NCI-H774 (cell line): ENCODE measurements around the gene DBH.
"Not testable (repeated sequence)": the region's sequence is repeated elsewhere in the genome, so short reads cannot be mapped to it uniquely, and the experiment has no call there.

Experiments used
- DNase-seq: peaks from one replicate; lab custom pipeline; 2025; lab: John Stamatoyannopoulos, UW

The DBH gene

DNA sequence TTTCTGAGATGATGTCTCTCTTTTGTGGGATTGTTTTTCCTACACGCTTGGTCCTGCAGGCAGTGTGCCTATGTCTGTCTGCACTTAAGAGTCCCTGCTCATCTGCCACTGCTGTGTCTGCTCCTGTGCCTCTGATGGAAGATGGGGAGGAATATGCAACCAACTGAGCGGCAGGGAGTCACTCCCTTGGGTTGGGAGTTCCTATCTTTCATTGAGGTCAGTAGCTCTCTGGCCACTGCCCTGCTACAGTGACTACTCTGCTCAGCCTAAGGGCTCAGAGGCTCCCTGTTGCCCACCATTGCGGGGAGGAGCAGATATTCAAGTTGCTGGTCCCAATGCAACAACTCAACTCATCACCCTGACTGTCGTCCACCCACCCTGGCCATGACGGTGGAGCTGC is 13.6 kb upstream of the DBH start:
- no peak for DNase-seq

DNA sequence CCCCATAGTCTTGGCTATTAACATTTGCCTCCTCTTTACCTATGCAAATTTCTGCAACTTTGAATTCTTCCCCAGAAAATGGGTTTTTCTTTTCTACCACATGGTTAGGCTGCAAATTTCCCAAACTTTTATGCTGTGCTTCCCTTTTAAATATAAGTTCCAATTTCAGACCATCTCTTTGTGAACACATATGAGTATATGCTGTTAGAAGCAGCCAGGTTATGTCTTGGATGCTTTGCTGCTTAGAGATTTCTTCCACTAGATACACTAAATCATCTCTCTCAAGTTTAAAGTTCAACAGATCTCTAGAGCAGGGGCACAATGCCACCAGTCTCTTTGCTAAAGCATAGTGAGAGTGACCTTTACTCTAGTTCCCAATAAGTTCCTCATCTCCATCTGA is 10.2 kb upstream of the DBH start:
- not testable (repeated sequence) for DNase-seq

DNA sequence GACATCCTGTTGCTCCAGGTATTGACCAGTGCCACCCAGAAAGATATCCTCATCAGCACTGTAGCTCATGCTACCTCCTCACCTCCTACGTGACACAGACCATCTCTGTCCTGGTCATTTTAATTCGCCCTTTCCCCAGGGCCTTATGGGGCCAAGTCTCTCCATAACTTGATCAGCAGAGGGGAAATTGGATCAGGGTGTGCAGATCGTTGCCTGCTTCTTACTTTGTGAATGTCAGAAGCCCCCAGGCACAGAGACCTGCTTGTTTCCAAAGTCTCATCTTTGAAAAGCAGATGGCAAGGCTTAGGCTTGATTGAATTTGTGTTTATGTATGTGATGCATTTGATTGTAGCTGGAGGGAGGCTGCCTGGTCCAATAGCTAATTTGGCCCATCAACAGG is 8.8 kb upstream of the DBH start:
- DNase-seq: no peak

DNA sequence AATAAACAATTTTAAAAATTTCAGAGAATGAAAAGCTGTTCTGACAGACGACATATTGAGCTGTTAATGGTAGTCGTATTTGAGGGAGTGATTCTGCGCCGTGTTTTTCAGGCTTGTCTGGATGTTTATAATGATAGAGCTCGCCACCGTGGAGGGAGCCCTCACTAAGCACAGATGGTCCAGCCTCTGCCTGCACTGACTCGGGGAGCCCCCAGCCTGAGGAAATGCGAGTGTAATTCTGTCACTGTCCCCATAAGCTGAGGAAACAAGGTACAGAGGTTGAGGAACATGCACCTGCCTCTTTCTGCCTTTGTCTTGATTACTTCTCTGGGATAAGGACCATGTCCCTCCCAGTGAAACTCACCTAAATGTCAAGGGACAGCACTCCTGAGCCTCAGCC is 7.4 kb upstream of the DBH start:
- DNase-seq: no peak

DNA sequence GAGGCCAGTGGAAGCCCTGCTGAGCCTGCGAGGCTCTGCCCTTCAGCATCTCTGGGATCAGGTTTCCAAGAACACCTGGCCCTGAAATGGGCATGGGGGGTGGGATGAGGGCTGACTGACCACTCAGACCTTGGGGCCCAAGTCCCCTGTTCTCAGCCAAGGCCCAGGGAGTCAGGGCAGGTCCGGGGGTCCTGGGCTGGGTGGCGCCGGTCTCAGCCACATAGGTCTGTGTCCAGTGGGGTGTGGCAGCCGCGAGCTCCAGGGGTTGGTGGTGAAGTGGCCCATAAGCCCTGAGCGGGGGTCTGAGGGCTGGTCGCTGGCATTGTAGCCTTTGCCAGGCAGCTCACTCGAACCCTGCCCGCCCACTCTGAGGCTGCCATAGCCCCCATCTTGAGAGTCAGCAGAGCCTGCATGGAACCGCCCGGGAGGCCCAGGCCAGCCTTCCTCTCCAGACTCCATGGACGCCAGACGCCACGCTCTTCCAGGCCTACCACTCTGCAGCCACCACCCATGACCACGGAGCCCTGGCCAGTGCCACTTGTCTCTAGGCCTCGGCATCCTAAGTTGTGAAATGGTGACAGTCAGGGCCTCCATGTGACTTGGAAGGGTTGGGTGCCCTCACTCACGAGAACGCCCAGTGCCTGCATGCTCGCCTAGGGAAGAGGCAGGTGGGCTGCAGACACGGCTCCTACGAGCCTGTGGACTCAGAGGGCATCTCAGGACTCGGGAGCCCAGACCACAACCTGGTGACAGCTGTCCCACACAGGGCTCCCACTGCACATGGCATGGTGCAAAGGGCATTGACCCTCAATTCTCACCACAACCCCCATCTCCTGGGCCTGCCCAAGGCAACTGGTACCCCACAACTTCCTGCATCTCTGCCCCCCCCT is 6.7 kb upstream of the DBH start:
- DNase-seq: no peak

DNA sequence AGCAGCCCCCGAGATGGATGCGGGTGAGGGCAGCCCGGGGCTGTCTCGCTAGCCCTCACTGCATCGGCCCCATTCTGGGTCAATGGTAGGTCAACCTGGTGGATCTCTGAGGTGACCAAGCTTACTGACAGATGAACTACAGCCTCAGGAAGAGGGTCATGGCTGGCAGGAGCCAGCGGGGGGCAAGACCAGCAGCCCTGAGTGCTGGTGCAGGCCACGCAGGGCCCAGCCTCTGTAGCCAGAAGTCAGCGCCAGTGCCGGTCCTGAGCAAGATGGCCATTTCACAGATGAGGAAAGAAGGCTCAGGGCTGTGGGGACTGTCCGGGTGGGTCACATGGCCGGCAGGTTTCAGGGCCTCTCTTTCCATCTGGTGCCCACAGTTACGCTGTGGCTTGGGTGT is 5.1 kb upstream of the DBH start:
- DNase-seq: no peak

DNA sequence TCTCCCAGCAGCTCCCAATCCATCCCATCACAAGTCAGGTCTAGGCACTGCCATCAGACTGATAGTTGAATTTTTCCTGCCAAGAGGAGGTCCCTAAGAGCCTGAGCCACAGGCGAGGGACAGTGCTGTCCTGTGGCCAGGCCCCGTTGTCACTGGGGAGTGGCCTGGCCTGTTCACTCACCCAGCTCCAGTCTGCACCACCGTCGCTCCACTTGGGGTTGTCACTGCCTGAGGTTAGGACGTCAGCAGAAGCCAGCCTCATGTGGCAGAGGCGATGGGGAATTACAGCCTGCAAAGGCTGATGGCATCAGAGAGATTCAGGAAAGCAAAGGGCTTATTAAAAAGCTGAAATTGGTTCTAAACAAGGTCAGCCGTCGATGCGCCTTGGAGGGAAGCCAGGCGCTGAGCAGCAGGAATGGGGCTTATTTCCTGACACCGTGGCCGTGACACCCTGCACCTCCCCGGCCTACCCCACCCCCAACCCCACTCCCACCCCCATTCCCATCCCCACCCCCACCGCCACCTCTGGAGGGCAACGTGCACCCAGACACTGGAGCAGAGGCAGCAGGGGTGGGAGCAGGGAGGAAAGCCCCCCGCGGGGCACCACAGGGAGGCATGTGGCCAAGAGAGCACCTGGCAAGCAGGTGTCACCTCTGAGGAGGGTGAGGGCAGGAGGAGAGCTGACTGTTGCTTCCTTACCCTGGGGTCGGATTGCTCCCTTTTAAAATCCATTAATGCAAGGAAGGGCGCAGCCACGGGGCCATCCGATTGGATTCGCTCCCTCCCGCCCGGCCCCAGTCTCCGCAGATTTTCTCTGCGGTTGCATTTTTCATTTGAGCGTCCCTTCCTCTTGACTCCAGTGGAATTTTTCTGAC is 3.1 kb upstream of the DBH start:
- DNase-seq: no peak

DNA sequence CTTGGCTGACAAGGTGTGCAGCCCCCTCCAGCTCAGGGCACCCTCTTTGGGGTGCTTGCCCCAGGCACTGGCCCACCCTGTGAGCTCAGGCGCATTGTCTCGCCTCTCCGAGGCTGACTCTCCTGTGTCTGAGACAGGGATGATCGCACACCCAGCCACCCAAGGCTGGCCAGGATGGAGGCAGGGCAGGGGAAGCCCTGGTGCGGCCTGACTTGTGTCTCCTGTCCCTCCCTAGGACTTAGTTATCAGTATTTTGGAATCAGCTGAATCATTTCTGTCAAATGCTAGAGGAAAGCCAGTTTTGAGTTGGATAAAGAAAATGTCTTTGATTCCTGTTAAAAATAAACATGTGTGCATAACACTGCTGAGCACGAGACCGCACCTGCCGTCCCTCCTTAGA is 2.5 kb upstream of the DBH start:
- no peak for DNase-seq

DNA sequence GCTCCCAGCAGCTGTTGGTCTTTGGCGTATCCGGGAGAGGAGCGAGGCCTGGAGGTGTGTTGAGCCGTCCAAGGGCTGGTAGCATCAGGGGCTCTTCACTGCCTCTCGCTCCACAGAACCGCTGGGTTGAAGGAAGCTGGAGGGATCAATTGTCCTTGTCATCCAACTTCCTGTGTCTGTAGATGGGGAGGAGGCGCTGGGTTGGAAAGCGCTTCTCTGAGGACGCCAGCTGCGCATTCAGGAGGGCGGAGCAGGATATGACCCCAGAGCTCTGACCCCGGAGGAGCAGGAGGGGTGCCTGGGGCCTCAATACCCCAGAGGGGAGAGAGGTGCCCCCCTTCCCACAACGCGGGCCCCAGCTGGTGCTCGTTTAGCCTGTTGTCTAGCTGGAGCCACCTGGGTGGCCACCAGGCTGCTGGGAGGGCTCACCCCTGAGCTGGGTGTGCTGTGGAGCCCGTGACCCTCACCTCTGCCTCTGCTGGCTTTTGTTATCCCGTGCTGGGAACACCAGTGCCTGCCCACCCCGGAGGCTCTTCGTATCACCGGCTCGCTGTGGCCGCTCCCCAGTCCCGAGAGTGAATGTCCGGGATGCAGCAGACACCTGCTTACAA is 2.0 kb upstream of the DBH start:
- peak; percentile 66 for DNase-seq

DNA sequence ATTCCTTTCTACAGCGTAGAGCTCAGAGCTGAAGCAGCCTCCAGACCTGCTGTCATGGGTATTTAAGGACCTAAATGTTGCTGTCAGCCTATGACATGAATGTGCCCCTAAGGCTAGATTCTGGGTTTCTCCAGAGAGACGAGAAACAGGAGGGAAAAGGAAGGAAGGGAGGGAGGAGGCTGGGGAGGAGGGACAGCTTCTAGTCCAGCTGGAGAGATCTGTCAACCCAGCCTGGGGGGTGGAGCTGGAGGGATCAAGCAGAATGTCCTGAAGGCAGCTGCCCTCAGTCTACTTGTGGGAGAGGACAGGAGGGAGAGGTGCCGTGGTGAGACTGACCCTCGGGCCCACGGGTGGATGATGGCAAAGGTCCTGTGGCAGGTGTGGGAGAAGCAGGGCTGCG is 1.1 kb upstream of the DBH start:
- DNase-seq: no peak

DNA sequence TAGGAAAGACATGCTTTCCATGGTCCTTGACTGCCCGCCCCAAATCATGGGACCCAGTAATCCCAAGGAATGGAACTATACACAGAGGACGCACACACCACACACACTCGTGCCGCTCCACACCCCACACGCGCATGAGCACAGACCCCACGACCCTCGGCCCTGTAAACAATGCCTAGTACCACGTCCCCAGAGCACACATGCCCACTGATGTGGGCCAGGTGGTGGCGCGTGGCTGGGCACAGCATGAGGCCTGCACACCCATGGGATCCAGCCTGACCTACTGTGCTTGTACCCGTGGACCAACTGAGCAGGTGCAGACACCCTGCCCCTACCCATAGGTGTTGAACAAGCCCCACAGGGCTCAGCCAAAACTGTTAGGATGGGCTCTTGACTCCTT is 739 bp downstream of the DBH start:
- no peak for DNase-seq

DNA sequence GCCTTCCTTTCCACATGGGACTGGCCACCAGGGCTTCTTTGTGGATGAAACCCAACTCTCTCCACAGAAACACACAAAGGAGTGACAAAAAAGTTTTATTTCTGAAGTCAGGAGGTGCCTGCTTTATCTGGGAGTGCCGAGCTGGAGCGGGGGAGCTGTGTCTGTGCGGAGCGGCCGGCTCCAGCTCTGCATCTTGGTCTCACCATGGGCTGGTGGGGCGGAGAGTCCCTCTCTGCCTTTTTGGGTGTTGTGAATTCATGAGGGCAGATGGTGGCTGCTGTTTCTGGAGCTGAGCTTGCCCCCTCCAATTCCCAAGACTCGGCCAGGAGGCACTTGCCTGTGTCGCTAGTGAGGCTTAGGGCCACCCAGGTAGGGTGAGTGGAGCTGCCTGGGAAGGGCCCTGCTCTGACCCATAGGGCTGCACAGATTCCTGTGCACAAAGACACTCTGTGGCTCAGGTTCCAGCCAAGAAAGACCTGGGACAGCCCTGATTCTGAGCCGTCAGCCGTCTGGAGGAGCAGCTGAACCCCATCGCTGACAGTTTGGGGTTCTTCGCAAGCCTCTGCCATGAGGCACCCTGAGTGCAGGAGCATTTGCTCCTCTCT is 1.4 kb downstream of the DBH start:
- no peak for DNase-seq

DNA sequence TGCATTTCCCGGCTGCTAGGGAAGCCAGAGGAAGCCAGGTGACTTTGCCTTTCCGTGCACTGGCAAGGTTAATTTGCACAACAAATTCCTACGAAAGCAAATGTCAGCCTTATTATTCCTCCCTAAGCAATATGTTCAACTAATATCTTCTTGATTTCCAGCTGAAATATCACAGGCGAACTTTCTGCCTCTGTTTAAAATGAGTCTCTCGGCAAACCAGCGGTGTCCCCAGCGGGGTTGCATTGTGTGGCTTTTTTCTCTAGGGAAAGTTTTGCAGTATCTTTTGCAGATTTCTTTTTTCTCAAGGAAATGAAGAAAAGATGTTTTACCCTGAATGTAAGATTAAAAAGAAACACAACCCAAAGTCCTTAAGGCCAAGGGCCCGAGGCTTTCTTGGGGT is 1.9 kb downstream of the DBH start:
- DNase-seq: no peak

DNA sequence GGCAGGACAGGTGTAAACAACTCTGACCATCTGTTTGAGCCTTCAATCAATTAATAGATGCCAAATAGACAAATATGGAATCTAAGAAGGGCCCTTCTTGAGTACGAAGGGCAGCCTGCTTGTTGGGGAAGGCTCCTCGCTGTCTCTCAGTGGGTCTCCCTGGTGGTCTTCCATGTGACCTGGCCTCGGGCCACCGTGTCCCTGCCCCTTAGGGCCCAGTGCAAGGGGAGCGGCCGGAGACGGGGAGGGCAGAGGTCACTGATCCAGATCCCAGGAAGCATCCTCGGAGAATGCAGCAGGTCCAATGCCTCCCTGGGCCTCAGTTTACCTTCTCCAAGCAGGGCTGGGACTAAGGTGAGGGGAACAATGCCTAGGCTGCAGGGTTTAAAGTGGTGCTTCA is 2.5 kb downstream of the DBH start:
- no peak for DNase-seq

DNA sequence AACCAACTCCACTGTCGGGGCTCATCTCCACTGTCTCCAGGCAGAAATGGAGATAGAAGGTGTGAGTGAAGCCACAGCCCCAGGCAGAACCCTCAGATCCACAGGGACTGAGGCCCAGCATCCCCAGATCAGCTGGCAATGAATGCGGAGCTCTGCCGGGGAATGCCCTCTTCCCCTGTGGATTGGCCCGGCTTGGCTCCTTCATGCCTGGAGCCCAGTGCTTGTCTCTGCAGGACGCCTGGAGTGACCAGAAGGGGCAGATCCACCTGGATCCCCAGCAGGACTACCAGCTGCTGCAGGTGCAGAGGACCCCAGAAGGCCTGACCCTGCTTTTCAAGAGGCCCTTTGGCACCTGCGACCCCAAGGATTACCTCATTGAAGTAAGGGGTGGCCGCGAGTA is 3.5 kb downstream of the DBH start:
- no peak for DNase-seq

DNA sequence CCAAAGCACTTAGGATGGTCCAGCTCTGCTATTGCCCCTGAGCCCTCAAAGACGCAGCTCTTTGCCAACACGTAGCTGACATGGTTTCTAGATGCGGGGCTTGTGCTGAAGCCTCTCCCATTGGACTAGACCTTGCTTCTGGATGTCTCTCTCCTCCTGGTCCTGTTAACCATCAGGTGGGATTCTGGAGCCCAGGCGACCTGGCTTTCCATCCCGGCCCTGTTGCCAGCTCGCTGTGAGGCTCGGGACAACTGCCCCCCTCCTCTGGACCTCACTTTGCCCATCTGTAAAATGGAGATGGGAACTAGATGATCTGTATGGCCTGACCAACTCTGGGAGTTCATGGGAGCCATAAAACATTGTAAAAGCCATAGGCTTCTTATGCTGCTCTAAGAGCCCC is 4.0 kb downstream of the DBH start:
- no peak for DNase-seq

DNA sequence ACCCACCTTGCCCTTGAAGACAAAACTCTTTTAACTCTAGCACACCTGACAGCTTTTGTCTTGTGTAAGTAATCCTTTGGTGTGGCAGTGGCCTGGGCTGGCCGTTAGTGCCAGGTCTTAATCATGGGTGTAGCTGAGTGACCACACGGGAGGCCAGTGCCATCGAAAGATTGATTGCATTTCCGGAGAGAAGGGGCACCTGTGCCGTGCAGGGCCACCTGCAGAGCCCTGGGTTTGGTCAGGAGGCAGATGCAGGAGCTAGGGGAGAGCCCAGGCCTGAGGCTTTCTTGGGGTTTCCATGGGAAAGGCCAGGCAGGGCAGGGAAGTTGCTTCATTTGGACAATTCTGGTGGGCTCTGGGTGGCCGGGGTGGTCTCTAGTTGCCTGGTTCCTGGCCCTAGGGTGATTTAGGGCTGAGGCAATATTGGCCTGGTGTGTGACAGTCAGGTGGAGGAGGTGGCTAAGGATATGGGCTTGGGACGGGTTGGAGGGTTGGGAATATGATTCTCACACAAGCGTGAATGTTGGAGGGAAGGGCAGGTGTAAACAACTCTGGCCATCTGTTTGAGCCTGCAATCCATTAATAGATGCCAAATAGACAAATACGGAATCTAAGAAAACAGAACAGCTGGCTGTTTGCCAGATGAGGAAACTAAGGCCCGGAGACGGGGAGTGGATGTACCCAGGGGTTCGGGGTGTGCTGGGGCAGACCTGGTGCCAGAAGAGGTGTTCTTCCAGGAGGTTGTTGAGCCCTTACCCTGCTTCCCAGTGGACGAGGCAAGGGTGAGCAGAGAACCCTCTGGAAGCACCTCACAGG is 4.6 kb downstream of the DBH start:
- DNase-seq: peak; percentile 22

DNA sequence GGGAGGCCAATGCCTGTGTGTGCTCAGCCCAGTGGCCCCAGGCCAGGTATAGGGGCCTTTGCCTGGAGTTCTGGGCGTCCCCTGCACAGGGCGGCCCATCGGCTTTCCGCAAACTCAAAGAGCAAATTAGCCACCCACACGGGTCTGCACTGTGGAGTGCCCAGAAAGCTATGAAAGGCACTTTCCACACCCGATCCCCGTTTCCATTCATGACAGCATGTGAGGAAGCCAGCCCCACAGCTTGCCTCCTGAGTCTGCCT is 5.2 kb downstream of the DBH start:
- no peak for DNase-seq

DNA sequence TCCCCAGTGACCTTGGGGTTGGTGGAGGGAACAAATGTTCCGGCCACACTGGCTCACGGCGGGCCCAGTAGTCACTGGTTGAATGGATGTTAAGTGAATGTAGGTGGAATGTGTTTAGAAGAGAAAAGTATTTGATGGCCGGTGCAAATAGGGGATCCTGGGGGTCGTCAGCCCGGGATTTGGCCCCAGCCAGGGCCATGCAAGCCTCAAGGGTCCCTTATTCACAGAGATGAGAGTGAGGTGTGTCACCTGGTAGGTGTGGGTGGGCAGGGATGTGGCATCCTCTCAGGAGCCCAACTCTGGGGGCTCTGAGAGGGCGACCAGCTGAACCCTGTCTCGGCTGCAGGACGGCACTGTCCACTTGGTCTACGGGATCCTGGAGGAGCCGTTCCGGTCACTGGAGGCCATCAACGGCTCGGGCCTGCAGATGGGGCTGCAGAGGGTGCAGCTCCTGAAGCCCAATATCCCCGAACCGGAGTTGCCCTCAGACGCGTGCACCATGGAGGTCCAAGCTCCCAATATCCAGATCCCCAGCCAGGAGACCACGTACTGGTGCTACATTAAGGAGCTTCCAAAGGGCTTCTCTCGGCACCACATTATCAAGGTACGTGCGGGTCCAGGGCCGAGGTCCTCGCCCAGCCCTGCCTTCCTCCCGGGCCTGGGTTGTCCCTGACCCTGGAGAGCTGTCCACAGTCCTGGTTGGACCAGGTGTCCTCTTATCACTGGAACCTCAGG is 5.9 kb downstream of the DBH start:
- DNase-seq: no peak

DNA sequence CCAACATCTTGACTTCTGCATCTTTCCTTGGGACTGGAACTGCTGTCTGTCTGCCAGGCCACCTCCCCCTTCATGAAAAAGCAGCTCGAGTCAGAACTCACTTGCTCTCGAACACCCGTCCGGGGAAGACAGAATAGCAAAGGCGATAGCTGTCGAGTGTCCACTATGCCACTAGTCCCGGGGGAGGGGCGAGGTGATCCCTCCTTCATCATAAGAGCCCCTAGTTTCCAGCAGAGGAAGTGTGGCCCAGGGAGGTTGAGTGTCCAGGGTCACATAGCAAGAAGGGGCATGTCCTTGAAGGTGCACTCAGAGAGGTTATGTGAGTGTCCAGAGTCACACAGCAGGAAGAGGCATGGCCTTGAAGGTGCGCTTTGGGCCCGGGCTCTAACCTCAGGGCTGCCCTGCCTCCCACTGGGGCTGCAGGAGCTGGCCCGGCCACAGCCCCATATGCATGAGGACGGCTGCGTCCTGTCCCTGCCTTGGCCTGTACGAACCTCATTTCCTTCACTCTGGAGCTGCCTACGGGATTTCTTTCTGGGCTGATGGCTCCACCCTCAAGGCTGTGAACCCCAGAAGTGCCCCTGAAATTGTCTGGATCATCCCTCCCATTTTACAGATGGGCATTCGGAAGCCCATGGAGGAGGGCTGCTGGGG is 6.7 kb downstream of the DBH start:
- no peak for DNase-seq

DNA sequence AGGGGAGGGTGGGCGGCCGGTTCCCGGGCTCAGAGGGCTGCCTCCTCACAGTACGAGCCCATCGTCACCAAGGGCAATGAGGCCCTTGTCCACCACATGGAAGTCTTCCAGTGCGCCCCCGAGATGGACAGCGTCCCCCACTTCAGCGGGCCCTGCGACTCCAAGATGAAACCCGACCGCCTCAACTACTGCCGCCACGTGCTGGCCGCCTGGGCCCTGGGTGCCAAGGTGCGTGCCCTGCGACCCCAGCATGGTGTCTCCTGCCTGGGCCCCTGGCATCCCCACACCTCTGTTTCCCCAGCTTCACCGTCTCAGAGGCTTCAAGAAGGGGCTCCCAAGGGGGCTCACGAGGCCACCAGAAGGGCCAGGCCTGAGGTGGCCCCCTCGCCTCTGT is 7.2 kb downstream of the DBH start:
- DNase-seq: no peak
